Measurements from ENCODE around the gene SHISA2. TPM values are rescaled to one million over a fixed set of nuclear protein-coding genes. Genes with fewer than 3 reads are reported as not detected.

SHISA2 gene
- polyA plus RNA-seq, 1 experiment, result 0.02 TPM

DNA sequence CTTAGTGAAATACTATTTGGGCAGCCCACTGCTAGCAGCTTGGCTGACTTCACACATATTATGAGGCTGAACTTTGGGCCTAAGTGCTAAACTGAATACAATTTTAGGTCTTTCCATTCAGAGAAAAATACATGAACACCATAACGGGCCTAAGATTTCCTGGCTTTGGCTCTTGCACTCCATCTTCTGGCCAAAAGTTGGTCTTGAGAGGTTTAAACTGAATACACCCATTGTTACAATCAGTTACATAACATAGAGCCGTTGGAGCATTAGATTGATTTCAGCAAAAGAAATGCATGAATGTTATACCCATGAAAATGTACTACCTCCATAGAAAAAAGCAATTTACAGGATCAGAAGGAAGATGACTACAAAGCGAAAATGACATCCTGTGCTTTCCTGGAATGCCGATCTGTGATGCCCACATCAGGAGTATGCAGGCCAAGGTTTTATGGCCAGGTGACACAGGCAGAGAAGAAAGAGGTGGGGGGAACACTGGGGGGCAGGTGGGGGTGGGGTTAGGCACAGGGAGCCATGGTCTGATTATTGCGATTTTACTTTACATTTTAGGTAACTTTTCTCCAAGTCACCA is 11.1 kb upstream of the SHISA2 start:
- TF ChIP-seq, protein P1, sequence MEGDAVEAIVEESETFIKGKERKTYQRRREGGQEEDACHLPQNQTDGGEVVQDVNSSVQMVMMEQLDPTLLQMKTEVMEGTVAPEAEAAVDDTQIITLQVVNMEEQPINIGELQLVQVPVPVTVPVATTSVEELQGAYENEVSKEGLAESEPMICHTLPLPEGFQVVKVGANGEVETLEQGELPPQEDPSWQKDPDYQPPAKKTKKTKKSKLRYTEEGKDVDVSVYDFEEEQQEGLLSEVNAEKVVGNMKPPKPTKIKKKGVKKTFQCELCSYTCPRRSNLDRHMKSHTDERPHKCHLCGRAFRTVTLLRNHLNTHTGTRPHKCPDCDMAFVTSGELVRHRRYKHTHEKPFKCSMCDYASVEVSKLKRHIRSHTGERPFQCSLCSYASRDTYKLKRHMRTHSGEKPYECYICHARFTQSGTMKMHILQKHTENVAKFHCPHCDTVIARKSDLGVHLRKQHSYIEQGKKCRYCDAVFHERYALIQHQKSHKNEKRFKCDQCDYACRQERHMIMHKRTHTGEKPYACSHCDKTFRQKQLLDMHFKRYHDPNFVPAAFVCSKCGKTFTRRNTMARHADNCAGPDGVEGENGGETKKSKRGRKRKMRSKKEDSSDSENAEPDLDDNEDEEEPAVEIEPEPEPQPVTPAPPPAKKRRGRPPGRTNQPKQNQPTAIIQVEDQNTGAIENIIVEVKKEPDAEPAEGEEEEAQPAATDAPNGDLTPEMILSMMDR (IDR thresholded peaks at IDR 0.05; ENCODE audit: low read depth, low read length), result peak; percentile 74
- ChIA-PET CTCF (interaction anchor here (0.7 to 1.4 kb wide), 3 partner anchors 8 to 488 kb away, joined by 3 to 5 read pairs (median 3); no protein-coding TSS in a partner anchor), POLR2A (no interaction called here)
- no peak for DNase-seq (ENCODE audit: low read depth, low spot score)
- no peak overlapping the region for H3K27ac ChIP-seq (ENCODE audit: low read depth, low read length)
- H3K27me3 ChIP-seq (ENCODE audit: control insufficient read depth, insufficient read depth, low read length), result no peaks in the 10 kb centered on the region
- no peak overlapping the region for H3K4me3 ChIP-seq (ENCODE audit: low read depth, low read length)
- no peaks in the 10 kb centered on the region for H3K9me3 ChIP-seq (ENCODE audit: control insufficient read depth, insufficient read depth, low read length)

DNA sequence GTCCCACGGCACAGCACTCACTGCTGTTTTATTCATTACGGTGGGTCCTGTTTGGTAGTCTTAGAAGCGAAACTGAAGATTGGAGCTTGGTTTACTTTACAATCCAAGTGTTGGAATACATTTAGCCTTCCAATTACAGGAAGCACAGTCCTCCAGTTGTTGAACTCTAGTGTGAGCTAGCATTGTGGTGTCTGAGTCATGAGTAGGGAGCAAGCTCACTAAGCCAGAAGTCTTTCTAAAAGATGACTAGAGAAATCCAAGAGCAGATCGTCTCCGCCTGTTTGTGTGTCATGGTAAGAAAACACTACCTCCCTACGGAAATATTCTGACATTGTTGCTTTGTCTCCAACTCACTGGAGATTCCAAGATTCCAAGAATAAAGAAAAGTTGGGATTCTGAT is 10.1 kb upstream of the SHISA2 start:
- TF ChIP-seq, protein P1 (IDR thresholded peaks at IDR 0.05; ENCODE audit: low read depth, low read length), result no peak
- ChIA-PET CTCF (interaction anchor here (0.7 to 1.4 kb wide), 4 partner anchors 36 to 487 kb away, joined by 3 to 5 read pairs (median 4); no protein-coding TSS in a partner anchor), POLR2A (no interaction called here)
- H3K27ac ChIP-seq (ENCODE audit: low read depth, low read length), result no peak overlapping the region
- H3K4me3 ChIP-seq (ENCODE audit: low read depth, low read length), result no peak overlapping the region
- H3K27me3 ChIP-seq (ENCODE audit: control insufficient read depth, insufficient read depth, low read length), result no peaks in the 10 kb centered on the region
- DNase-seq (ENCODE audit: low read depth, low spot score), result peak; percentile 23
- H3K9me3 ChIP-seq (ENCODE audit: control insufficient read depth, insufficient read depth, low read length), result no peaks in the 10 kb centered on the region

DNA sequence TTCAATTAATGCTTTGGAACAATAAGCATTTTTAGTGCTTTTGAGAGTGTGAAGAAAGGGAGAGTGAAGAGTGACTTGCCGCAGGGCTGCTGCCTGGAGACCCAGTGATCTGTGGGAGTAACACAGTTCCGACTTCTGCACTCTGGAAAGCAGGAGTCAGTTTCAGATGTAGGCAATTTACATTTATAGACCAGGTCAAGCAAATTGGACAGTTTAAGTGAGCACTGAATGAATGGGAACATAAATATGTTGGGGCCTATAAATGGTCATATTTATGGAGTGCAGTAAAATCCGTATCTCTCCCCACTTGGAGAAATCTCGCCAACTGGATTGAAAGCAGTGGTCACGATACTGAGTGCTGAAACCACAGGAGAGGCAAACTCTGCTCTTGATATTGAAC is 9.4 kb upstream of the SHISA2 start:
- DNase-seq (ENCODE audit: low read depth, low spot score), result no peak
- Histone ChIP-seq H3K4me3 (ENCODE audit: low read depth, low read length) (no peak overlapping the region), H3K27ac (ENCODE audit: low read depth, low read length) (no peak overlapping the region), H3K9me3 (ENCODE audit: control insufficient read depth, insufficient read depth, low read length) (no peaks in the 10 kb centered on the region), H3K27me3 (ENCODE audit: control insufficient read depth, insufficient read depth, low read length) (no peaks in the 10 kb centered on the region)
- ChIA-PET POLR2A (no interaction called here), CTCF (interaction anchor here (1.0 to 1.4 kb wide), 3 partner anchors 37 to 486 kb away, joined by 3 to 5 read pairs (median 4); no protein-coding TSS in a partner anchor)
- TF ChIP-seq, protein P1 (IDR thresholded peaks at IDR 0.05; ENCODE audit: low read depth, low read length), result no peak

DNA sequence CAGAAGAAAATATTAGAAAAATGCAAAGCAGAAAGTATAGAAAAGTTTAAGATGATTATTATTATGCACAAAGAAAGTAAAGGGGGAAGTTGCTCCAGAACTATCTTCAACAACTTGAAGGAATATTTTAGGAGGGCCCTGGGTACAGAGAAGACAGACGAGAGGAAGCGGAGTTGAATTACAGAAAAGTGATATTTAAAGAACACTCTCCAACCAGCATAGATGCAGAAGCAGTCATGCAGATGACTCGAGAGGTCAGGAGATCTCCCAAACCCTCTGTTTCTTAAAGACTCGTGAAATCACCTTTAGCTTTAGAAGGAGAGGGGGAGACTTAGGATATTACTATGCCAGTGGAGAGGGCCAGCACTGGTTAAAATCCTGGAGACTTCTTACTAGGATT is 8.5 kb upstream of the SHISA2 start:
- POLR2A ChIA-PET, result no interaction called here
- no peak overlapping the region for H3K4me3 ChIP-seq (ENCODE audit: low read depth, low read length)
- no peak overlapping the region for H3K27ac ChIP-seq (ENCODE audit: low read depth, low read length)
- DNase-seq (ENCODE audit: low read depth, low spot score), result no peak
- TF ChIP-seq, protein P1 (IDR thresholded peaks at IDR 0.05; ENCODE audit: low read depth, low read length), result no peak
- H3K9me3 ChIP-seq (ENCODE audit: control insufficient read depth, insufficient read depth, low read length), result no peaks in the 10 kb centered on the region
- no peaks in the 10 kb centered on the region for H3K27me3 ChIP-seq (ENCODE audit: control insufficient read depth, insufficient read depth, low read length)
- CTCF ChIA-PET, result no interaction called here

DNA sequence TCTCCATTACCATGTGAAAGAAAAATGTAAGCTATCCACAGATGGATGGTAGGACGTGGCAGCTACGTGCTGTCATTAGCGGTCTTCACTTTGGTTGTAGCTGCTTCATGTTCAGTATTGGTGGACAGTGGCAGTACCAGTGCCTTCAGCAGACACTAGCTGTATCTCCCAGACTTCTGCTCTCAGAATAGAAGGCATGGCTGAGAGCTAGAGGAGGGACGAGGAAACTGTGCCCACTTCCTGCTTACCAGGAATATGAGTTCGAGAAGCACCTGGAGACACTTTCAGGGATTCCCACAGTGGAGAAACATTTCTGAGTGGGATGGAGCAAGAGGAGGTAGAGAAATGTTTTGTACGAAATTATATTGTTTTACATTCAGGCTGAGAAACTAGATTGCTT is 6.9 kb upstream of the SHISA2 start:
- Histone ChIP-seq H3K27me3 (ENCODE audit: control insufficient read depth, insufficient read depth, low read length) (peaks cover 1% of the 10 kb centered on the region), H3K9me3 (ENCODE audit: control insufficient read depth, insufficient read depth, low read length) (no peaks in the 10 kb centered on the region), H3K4me3 (ENCODE audit: low read depth, low read length) (no peak overlapping the region), H3K27ac (ENCODE audit: low read depth, low read length) (no peak overlapping the region)
- TF ChIP-seq, protein P1 (IDR thresholded peaks at IDR 0.05; ENCODE audit: low read depth, low read length), result no peak
- ChIA-PET POLR2A (no interaction called here), CTCF (no interaction called here)
- DNase-seq (ENCODE audit: low read depth, low spot score), result no peak
